DOHH2 (cell line): ENCODE measurements around the gene FAM174C.

ENCODE experiments used
- EZH2phosphoT487 ChIP-seq: fragments of 200-600 bp; sonication (generic); IDR thresholded peaks from 2 replicates; pipeline ENCODE4 v1.6.1; 2017; ENCODE audit warnings: borderline replicate concordance, mild to moderate bottlenecking, antibody characterized with exemption, low read length, moderate library complexity, mixed read lengths
- TF ChIP-seq, protein P1 (sequence below): fragments of 200-600 bp; sonication (generic); IDR thresholded peaks from one replicate; pipeline ENCODE4 v1.5.1; 2014; ENCODE audit warnings: antibody characterized with exemption, mild to moderate bottlenecking, low read depth, low read length; ENCODE audit not compliant: poor library complexity, severe bottlenecking

DNA sequence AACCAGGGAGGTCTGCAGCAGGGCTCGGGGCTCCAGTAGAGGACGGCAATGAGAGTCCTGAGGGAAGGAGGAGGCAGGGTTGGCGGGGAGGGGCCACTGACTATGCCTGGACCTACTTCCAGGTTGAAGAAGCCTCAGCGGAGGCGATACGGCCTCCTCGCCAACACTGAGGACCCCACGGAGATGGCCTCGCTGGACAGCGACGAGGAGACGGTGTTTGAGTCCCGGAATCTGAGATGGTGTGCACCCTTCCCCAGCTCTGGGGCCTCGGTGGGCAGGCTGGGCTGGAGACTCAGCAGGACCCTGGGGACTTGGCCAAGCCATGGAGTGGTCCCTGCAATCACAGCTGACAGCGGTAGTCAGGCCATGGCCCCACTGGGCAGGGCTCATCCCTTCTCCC is 1.7 kb downstream of the FAM174C start:
- TF ChIP-seq, protein P1, sequence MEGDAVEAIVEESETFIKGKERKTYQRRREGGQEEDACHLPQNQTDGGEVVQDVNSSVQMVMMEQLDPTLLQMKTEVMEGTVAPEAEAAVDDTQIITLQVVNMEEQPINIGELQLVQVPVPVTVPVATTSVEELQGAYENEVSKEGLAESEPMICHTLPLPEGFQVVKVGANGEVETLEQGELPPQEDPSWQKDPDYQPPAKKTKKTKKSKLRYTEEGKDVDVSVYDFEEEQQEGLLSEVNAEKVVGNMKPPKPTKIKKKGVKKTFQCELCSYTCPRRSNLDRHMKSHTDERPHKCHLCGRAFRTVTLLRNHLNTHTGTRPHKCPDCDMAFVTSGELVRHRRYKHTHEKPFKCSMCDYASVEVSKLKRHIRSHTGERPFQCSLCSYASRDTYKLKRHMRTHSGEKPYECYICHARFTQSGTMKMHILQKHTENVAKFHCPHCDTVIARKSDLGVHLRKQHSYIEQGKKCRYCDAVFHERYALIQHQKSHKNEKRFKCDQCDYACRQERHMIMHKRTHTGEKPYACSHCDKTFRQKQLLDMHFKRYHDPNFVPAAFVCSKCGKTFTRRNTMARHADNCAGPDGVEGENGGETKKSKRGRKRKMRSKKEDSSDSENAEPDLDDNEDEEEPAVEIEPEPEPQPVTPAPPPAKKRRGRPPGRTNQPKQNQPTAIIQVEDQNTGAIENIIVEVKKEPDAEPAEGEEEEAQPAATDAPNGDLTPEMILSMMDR: no peak
- TF ChIP-seq EZH2phosphoT487: no peak
